ENCODE results near the gene DHRS7C.

The DHRS7C gene

GRCh38 chr17:9828296-9829295 is 37.2 kb upstream of the DHRS7C start:
- TF ChIP-seq CTCF (IDR thresholded peaks at IDR 0.05; ENCODE audit: borderline replicate concordance, insufficient read depth, low read depth, low read length), result no peak
- H3K4me3 ChIP-seq (ENCODE audit: low read depth, low read length), result no peak overlapping the region

GRCh38 chr17:9825641-9826150 is 34.3 kb upstream of the DHRS7C start, which contains the start of gene GLP2R:
GLP2R (plus strand) TSS chr17:9825924; CDS start chr17:9826064, 140 bp downstream.
- no peak for TF ChIP-seq CTCF (IDR thresholded peaks at IDR 0.05; ENCODE audit: borderline replicate concordance, insufficient read depth, low read depth, low read length)
- H3K4me3 ChIP-seq (ENCODE audit: low read depth, low read length), result no peak within 1 kb of the TSS

- no peak for TF ChIP-seq CTCF (IDR thresholded peaks at IDR 0.05; ENCODE audit: borderline replicate concordance, insufficient read depth, low read depth, low read length)
- no peak overlapping the region for H3K4me3 ChIP-seq (ENCODE audit: low read depth, low read length)
These were observed 33.5 kb upstream of the DHRS7C start for GRCh38 chr17:9824797-9825338.

- no peak overlapping the region for H3K4me3 ChIP-seq (ENCODE audit: low read depth, low read length)
- TF ChIP-seq CTCF (IDR thresholded peaks at IDR 0.05; ENCODE audit: borderline replicate concordance, insufficient read depth, low read depth, low read length), result no peak
These were observed 32.7 kb upstream of the DHRS7C start for GRCh38 chr17:9824094-9824493.

GRCh38 chr17:9821921-9822320 is 30.5 kb upstream of the DHRS7C start, which contains the start of gene GSG1L2:
GSG1L2 (minus strand) TSS chr17:9822079; CDS start chr17:9822071, 8 bp downstream.
- no peak for TF ChIP-seq CTCF (IDR thresholded peaks at IDR 0.05; ENCODE audit: borderline replicate concordance, insufficient read depth, low read depth, low read length)
- H3K4me3 ChIP-seq (ENCODE audit: low read depth, low read length), result no peak within 1 kb of the TSS

GRCh38 chr17:9820448-9820847 is 29.1 kb upstream of the DHRS7C start:
- TF ChIP-seq CTCF (IDR thresholded peaks at IDR 0.05; ENCODE audit: borderline replicate concordance, insufficient read depth, low read depth, low read length), result no peak

More at GRCh38 chr17:9820448-9820847, 29.1 kb upstream of the DHRS7C start:
- H3K4me3 ChIP-seq (ENCODE audit: low read depth, low read length), result no peak overlapping the region
